K562 (cell line): ENCODE results near the gene MAGEB10. TPM values are rescaled to one million over a fixed set of nuclear protein-coding genes. Genes with fewer than 3 reads are reported as not detected.

Experiments used
- polyA plus RNA-seq, 8 experiments: library from polyadenylated mRNA; depleted of rRNA in 4 of 8; stranded (reverse) in 5 of 8; unstranded in 3 of 8; fragments of >200 nt; fragmentation: Nextera tagmentation in 2 of 8; fragmentation: Illumina TruSeq in 1 of 8; extraction: Ambion mirVana in 2 of 8; extraction: Trizol in 1 of 8; gene quantifications; 2 replicates each; pipeline versions ENCODE4 v1.2.1 to v1.2.3, GENCODE V29; 2011 to 2014; ENCODE audit warnings: inconsistent platforms in 1 of 8, missing spikeins in 1 of 8
- total RNA-seq, 7 experiments: library from RNA; depleted of rRNA in 6 of 7; stranded (reverse); fragments of >200 nt in 6 of 7; fragmentation: Illumina TruSeq in 2 of 7; extraction: Trizol in 2 of 7; gene quantifications; 2 replicates each; pipeline versions ENCODE4 v1.2.1 to v1.2.3, GENCODE V29; 2011 to 2021; ENCODE audit warnings: low replicate concordance in 1 of 7

MAGEB10 gene
- total and polyA plus RNA-seq, 9 of the 15 experiments (the other 6 are each of a cell fraction or from before 2014, with no cell fraction given) = 0.07 to 0.76 (median 0.42) TPM

Other genes starting within 250 kb of the MAGEB10 start
- not detected in 2 replicates for gene DCAF8L2, start 217.6 kb upstream of the MAGEB10 start, total RNA-seq (2014; rRNA removed)
- gene DCAF8L2, start 217.6 kb upstream of the MAGEB10 start, total RNA-seq (2014; rRNA removed; fragmentation: Illumina TruSeq; extraction: Trizol) = not detected in 2 replicates
- gene DCAF8L2, start 217.6 kb upstream of the MAGEB10 start, total RNA-seq (2015; rRNA removed; fragmentation: Illumina TruSeq; extraction: Trizol) = not detected in 2 replicates
- gene DCAF8L2, start 217.6 kb upstream of the MAGEB10 start, total RNA-seq (2021) = not detected in 2 replicates
- gene DCAF8L2, start 217.6 kb upstream of the MAGEB10 start, polyA plus RNA-seq (2011; rRNA removed) = not detected in 2 replicates
- not detected in 2 replicates for gene DCAF8L2, start 217.6 kb upstream of the MAGEB10 start, polyA plus RNA-seq (2014; fragmentation: Illumina TruSeq; extraction: Trizol)
- not detected for gene DCAF8L2, start 217.6 kb upstream of the MAGEB10 start, polyA plus RNA-seq (2014; fragmentation: Nextera tagmentation; extraction: Ambion mirVana)
- gene DCAF8L2, start 217.6 kb upstream of the MAGEB10 start, polyA plus RNA-seq (2014; rRNA removed) = not detected in 2 replicates
- not detected in 2 replicates for gene DCAF8L1, start 173.5 kb downstream of the MAGEB10 start, total RNA-seq (2014; rRNA removed)
- not detected in 2 replicates for gene DCAF8L1, start 173.5 kb downstream of the MAGEB10 start, total RNA-seq (2014; rRNA removed; fragmentation: Illumina TruSeq; extraction: Trizol)
- not detected in 2 replicates for gene DCAF8L1, start 173.5 kb downstream of the MAGEB10 start, total RNA-seq (2015; rRNA removed; fragmentation: Illumina TruSeq; extraction: Trizol)
- gene DCAF8L1, start 173.5 kb downstream of the MAGEB10 start, total RNA-seq (2021) = not detected in 2 replicates
- 0.03 TPM in 1 of 2 replicates, not detected in the other for gene DCAF8L1, start 173.5 kb downstream of the MAGEB10 start, polyA plus RNA-seq (2011; rRNA removed)
- gene DCAF8L1, start 173.5 kb downstream of the MAGEB10 start, polyA plus RNA-seq (2014; fragmentation: Illumina TruSeq; extraction: Trizol) = not detected in 2 replicates
- under 1 TPM in 1 of 2 experiments, not detected in 1; 0.03 TPM for gene DCAF8L1, start 173.5 kb downstream of the MAGEB10 start, polyA plus RNA-seq (2014; fragmentation: Nextera tagmentation; extraction: Ambion mirVana)
- not detected in 2 replicates for gene DCAF8L1, start 173.5 kb downstream of the MAGEB10 start, polyA plus RNA-seq (2014; rRNA removed)